ENCODE results near the gene GAB2.
"Not testable (repeated sequence)": the region's sequence is repeated elsewhere in the genome, so short reads cannot be mapped to it uniquely, and the experiment has no call there.

The GAB2 gene

GRCh38 chr11:78365381-78365792 is 52.2 kb downstream of the GAB2 start:
- H3K36me3 ChIP-seq (ENCODE audit: insufficient read depth, low read length), result no peaks in the 10 kb centered on the region
- H2AFZ ChIP-seq (ENCODE audit: low read length, unreplicated experiment), result no peak overlapping the region
- H3K4me1 ChIP-seq (ENCODE audit: control insufficient read depth, insufficient read depth, low read length, unreplicated experiment), result peaks cover 10% of the 10 kb centered on the region
- H3K27ac ChIP-seq (ENCODE audit: low read depth, low read length), result no peak overlapping the region
- H3K79me2 ChIP-seq (ENCODE audit: control insufficient read depth, insufficient read depth, low read length, unreplicated experiment), result no peaks in the 10 kb centered on the region
- no peaks in the 10 kb centered on the region for H3K27me3 ChIP-seq (ENCODE audit: insufficient read depth, low read length)
- H3K4me3 ChIP-seq (ENCODE audit: low read depth, low read length), result no peak overlapping the region

- Histone ChIP-seq H3K36me3 (ENCODE audit: insufficient read depth, low read length) (no peaks in the 10 kb centered on the region), H3K27ac (ENCODE audit: low read depth, low read length) (no peak overlapping the region), H3K27me3 (ENCODE audit: insufficient read depth, low read length) (no peaks in the 10 kb centered on the region), H2AFZ (ENCODE audit: low read length, unreplicated experiment) (no peak overlapping the region), H3K4me3 (ENCODE audit: low read depth, low read length) (no peak overlapping the region), H3K79me2 (ENCODE audit: control insufficient read depth, insufficient read depth, low read length, unreplicated experiment) (no peaks in the 10 kb centered on the region), H3K4me1 (ENCODE audit: control insufficient read depth, insufficient read depth, low read length, unreplicated experiment) (peaks cover 14% of the 10 kb centered on the region)
Measured at GRCh38 chr11:78364128-78364751, 53.4 kb downstream of the GAB2 start.

- peaks cover 14% of the 10 kb centered on the region for H3K4me1 ChIP-seq (ENCODE audit: control insufficient read depth, insufficient read depth, low read length, unreplicated experiment)
- H3K36me3 ChIP-seq (ENCODE audit: insufficient read depth, low read length), result no peaks in the 10 kb centered on the region
- no peaks in the 10 kb centered on the region for H3K27me3 ChIP-seq (ENCODE audit: insufficient read depth, low read length)
- no peak overlapping the region for H3K27ac ChIP-seq (ENCODE audit: low read depth, low read length)
- no peaks in the 10 kb centered on the region for H3K79me2 ChIP-seq (ENCODE audit: control insufficient read depth, insufficient read depth, low read length, unreplicated experiment)
- no peak overlapping the region for H2AFZ ChIP-seq (ENCODE audit: low read length, unreplicated experiment)
- no peak overlapping the region for H3K4me3 ChIP-seq (ENCODE audit: low read depth, low read length)
Measured at GRCh38 chr11:78363024-78363619, 54.5 kb downstream of the GAB2 start.

GRCh38 chr11:78361228-78361627 is 56.4 kb downstream of the GAB2 start:
- H3K79me2 ChIP-seq (ENCODE audit: control insufficient read depth, insufficient read depth, low read length, unreplicated experiment), result no peaks in the 10 kb centered on the region
- H3K4me3 ChIP-seq (ENCODE audit: low read depth, low read length), result no peak overlapping the region
- H3K27me3 ChIP-seq (ENCODE audit: insufficient read depth, low read length), result no peaks in the 10 kb centered on the region
- no peak overlapping the region for H3K27ac ChIP-seq (ENCODE audit: low read depth, low read length)
- H3K36me3 ChIP-seq (ENCODE audit: insufficient read depth, low read length), result no peaks in the 10 kb centered on the region
- no peak overlapping the region for H2AFZ ChIP-seq (ENCODE audit: low read length, unreplicated experiment)
- peaks cover 14% of the 10 kb centered on the region for H3K4me1 ChIP-seq (ENCODE audit: control insufficient read depth, insufficient read depth, low read length, unreplicated experiment)

- H3K4me1 ChIP-seq (ENCODE audit: control insufficient read depth, insufficient read depth, low read length, unreplicated experiment), result peaks cover 4% of the 10 kb centered on the region
- no peak overlapping the region for H2AFZ ChIP-seq (ENCODE audit: low read length, unreplicated experiment)
- H3K27ac ChIP-seq (ENCODE audit: low read depth, low read length), result no peak overlapping the region
- no peaks in the 10 kb centered on the region for H3K27me3 ChIP-seq (ENCODE audit: insufficient read depth, low read length)
- H3K4me3 ChIP-seq (ENCODE audit: low read depth, low read length), result no peak overlapping the region
- H3K36me3 ChIP-seq (ENCODE audit: insufficient read depth, low read length), result no peaks in the 10 kb centered on the region
- no peaks in the 10 kb centered on the region for H3K79me2 ChIP-seq (ENCODE audit: control insufficient read depth, insufficient read depth, low read length, unreplicated experiment)
Measured at GRCh38 chr11:78359921-78360320, 57.7 kb downstream of the GAB2 start.

- H3K27ac ChIP-seq (ENCODE audit: low read depth, low read length); H2AFZ ChIP-seq (ENCODE audit: low read length, unreplicated experiment); H3K27me3 ChIP-seq (ENCODE audit: insufficient read depth, low read length); H3K36me3 ChIP-seq (ENCODE audit: insufficient read depth, low read length); H3K4me1 ChIP-seq (ENCODE audit: control insufficient read depth, insufficient read depth, low read length, unreplicated experiment); H3K79me2 ChIP-seq (ENCODE audit: control insufficient read depth, insufficient read depth, low read length, unreplicated experiment); H3K4me3 ChIP-seq (ENCODE audit: low read depth, low read length): not testable (repeated sequence)
Measured at GRCh38 chr11:78357924-78358323, 59.7 kb downstream of the GAB2 start.

GRCh38 chr11:78357425-78357824 is 60.2 kb downstream of the GAB2 start:
- H2AFZ ChIP-seq (ENCODE audit: low read length, unreplicated experiment); H3K27me3 ChIP-seq (ENCODE audit: insufficient read depth, low read length); H3K36me3 ChIP-seq (ENCODE audit: insufficient read depth, low read length); H3K4me3 ChIP-seq (ENCODE audit: low read depth, low read length); H3K27ac ChIP-seq (ENCODE audit: low read depth, low read length); H3K4me1 ChIP-seq (ENCODE audit: control insufficient read depth, insufficient read depth, low read length, unreplicated experiment); H3K79me2 ChIP-seq (ENCODE audit: control insufficient read depth, insufficient read depth, low read length, unreplicated experiment): not testable (repeated sequence)

- not testable (repeated sequence) for H3K27me3 ChIP-seq (ENCODE audit: insufficient read depth, low read length); H3K27ac ChIP-seq (ENCODE audit: low read depth, low read length); H2AFZ ChIP-seq (ENCODE audit: low read length, unreplicated experiment); H3K36me3 ChIP-seq (ENCODE audit: insufficient read depth, low read length); H3K4me1 ChIP-seq (ENCODE audit: control insufficient read depth, insufficient read depth, low read length, unreplicated experiment); H3K4me3 ChIP-seq (ENCODE audit: low read depth, low read length); H3K79me2 ChIP-seq (ENCODE audit: control insufficient read depth, insufficient read depth, low read length, unreplicated experiment)
Measured at GRCh38 chr11:78355742-78356141, 61.9 kb downstream of the GAB2 start.

GRCh38 chr11:78355309-78355705 is 62.3 kb downstream of the GAB2 start:
- no peaks in the 10 kb centered on the region for H3K79me2 ChIP-seq (ENCODE audit: control insufficient read depth, insufficient read depth, low read length, unreplicated experiment)
- peaks cover 12% of the 10 kb centered on the region for H3K4me1 ChIP-seq (ENCODE audit: control insufficient read depth, insufficient read depth, low read length, unreplicated experiment)
- no peaks in the 10 kb centered on the region for H3K36me3 ChIP-seq (ENCODE audit: insufficient read depth, low read length)
- no peak overlapping the region for H2AFZ ChIP-seq (ENCODE audit: low read length, unreplicated experiment)
- no peak overlapping the region for H3K4me3 ChIP-seq (ENCODE audit: low read depth, low read length)
- no peaks in the 10 kb centered on the region for H3K27me3 ChIP-seq (ENCODE audit: insufficient read depth, low read length)
- H3K27ac ChIP-seq (ENCODE audit: low read depth, low read length), result no peak overlapping the region

- Histone ChIP-seq H3K79me2 (ENCODE audit: control insufficient read depth, insufficient read depth, low read length, unreplicated experiment) (no peaks in the 10 kb centered on the region), H3K4me1 (ENCODE audit: control insufficient read depth, insufficient read depth, low read length, unreplicated experiment) (peaks cover 12% of the 10 kb centered on the region)
Measured at GRCh38 chr11:78354408-78355308, 63.0 kb downstream of the GAB2 start.

More at GRCh38 chr11:78354408-78355308, 63.0 kb downstream of the GAB2 start:
- Histone ChIP-seq H2AFZ (ENCODE audit: low read length, unreplicated experiment) (no peak overlapping the region), H3K36me3 (ENCODE audit: insufficient read depth, low read length) (no peaks in the 10 kb centered on the region), H3K4me3 (ENCODE audit: low read depth, low read length) (no peak overlapping the region), H3K27ac (ENCODE audit: low read depth, low read length) (no peak overlapping the region), H3K27me3 (ENCODE audit: insufficient read depth, low read length) (no peaks in the 10 kb centered on the region)
